HG02885 (cell line): ENCODE results near the gene KMT2D.
A peak's percentile ranks its signal among the peaks of the same experiment; 100 is the strongest.

Experiments
- ATAC-seq: cut with Tn5 transposase; IDR thresholded peaks from one replicate; pipeline ENCODE4 v1.9.1; 2021; ENCODE audit warnings: mild to moderate bottlenecking; ENCODE audit not compliant: unreplicated experiment, poor library complexity

KMT2D gene

DNA sequence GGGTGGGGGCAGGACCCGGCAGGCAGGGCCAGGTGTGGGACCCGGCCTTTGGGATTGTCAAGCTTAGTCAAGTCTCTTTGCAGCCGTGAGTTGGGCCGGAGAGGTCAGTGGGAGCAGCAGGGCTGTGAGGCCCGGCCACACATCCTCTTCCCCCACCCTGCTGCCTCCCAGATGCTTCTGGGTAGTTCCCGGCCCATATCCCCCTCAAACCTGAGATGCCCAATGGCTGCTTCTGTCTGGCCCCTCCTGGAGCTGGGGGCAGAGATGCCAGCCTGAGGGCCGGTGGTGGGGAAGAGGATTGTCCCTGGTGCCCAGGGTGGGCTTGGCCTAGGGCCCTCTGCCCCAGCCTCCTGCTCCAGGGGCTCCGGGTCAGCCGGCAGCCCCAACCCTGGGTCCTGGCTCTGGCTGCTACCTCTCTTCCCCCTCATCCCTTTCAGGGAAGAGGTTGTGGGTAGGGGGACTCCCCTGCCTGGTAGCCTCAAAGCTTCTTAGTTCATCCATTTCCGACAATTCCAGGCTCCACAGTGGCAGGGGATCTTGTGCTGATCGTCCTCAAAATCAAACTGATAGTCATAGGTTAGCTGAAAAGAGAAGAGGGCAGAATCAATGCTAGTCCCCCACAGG is 39.2 kb downstream of the KMT2D start:
- no peak for ATAC-seq

GRCh38 chr12:49020441-49020840 is 40.2 kb downstream of the KMT2D start:
- no peak for ATAC-seq

- ATAC-seq = no peak
These were observed 40.9 kb downstream of the KMT2D start for GRCh38 chr12:49019443-49020324.

DNA sequence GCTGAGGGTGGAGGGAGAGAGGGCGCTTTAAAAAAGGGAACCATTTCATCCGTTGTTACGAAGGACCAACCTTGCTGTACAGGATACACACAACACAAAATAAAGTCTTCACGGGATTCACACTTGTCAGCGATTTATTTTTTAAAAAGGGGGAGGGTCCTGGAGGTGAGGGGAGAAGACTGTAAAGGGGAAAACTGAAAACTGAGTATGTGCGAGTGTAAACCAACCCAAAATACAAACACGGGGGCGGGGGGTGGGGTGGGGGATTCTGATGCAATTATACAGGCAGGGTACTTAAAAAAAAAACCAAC is 41.5 kb downstream of the KMT2D start:
- ATAC-seq = no peak

DNA sequence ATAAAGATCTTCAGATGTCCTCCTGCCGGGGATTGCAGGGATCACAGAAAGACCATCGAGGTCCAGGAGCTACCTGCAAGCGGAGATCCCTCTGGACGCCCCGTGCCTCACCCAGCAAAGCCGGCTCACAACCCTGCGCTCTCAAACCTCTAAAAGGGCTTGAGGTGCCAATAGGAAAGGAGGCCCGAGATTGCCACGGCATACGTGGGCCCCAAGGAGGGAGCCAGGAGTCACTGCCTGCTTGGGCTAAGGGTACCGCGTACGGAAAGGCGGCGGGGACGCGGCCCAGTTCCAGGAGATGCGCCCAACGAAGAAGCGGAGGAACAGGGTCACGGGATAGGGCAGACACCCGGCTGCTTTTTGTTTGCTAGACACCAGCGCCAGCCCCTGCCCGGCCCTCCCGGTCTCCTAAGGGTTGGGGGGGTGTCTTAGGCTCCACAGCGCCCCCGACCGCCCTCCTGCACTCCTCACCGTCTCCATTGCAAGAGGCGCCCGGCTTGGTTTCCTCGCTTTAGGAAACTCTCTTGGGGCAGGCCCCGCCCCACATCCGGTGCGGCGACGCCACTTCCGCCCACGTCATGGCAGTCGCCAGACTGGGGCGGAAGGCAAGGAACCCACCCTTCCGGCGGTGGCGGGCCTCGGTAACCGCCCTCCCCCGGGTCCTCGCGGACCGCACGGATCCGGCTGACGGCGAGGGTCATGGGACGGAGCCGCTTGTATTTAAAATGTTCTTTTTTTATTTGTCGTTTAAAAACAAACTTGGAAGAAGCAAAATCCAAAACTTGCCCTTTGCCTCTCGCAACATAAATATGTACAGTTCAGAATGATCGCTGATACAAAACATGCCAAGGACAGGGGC is 42.1 kb downstream of the KMT2D start, which contains the start of gene PRKAG1:
TSS of gene PRKAG1 (minus strand) at position 516 of the 859 bp plus-strand sequence. CDS start at position 480, 36 bp downstream.
- ATAC-seq = peak; percentile 92

DNA sequence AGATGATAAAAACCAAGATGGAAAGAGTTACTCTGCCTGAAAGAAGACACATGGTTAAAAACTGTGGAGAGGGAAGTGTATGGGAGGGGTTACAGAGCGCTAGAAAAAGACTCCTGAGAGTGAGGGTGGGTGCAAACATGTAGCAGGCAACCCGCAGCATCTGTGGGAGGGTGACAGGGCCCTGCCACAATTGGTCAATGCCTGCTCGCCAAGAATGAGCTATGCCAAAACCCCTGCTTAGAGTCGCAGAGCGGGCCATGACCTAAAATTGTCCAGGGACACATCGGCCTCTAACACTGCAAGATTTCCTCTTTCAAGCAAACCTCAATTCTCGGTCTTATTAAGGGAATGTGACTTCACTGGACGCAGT is 42.7 kb downstream of the KMT2D start:
- ATAC-seq = peak; percentile 19

DNA sequence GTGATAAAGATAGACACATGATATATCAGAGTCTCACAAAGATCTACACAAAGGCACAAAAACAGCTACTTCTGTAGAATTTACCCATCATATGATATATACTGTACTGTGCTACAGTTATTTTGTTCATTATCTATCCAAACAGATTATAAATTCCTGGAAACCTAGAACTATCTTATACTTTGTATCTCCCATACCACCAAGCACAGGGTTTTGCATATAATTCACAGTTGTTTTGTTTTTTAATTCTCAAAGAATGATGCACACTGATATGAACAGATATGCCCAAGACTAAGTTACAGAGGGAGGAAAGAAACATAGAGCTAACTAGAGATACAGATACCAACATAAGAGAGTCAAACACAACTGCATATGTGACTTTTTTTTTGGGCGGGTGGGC is 45.4 kb downstream of the KMT2D start:
- no peak for ATAC-seq

DNA sequence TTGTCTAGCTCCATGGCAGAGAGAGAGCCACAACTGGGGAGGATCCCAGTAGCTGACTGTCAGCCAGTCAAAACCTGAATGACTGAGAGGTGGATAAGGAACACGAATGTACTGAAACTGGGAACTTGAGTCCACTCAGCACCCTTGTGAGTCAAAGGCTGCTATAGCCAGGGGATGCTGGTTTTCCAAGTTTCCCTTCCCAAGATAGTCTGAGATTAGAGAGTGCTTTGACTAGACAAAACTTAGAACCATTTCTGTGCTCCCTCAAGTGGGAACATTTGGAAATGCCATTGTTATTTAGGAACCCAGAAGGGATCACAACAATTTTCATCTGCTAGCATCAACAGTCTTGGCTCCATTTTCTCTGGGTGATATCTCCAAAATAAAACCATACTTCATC is 46.0 kb downstream of the KMT2D start:
- no peak for ATAC-seq

DNA sequence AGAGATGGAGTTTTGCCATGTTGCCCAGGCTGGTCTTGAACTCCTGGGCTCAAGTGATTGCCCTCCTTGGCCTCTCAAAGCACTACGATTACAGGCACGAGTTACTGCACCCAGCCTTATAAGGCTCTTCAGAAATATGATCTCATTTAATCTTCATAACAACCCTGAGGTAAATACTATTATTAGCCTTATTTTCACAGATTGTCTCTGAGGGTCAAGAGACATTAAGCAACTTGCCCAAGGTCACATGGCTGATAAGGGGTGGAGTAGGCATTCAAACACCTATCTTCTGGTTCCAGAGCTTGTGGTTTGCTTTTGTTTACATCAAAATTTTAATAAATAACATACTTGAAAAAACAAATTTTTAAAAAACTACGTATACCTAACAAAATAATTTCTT is 47.2 kb downstream of the KMT2D start:
- ATAC-seq = no peak

DNA sequence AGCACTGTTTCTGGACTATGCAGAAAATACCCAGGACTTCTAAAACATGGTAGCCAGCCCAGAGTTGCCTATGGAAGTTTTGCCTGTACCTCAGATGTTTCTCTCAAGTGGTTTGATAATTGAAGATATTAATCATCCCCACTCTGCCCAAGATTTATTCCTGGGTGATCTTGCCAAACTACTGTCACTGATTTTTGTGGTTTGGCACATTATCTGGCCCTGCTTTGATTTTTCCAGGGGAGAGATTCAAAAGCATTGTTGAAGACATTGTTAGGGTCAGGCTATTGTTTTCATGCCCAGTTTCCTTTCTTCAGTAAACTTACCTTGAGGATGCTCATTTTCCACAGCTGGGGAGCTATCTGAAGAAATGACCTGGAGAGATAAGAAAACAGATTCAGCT is 47.9 kb downstream of the KMT2D start:
- ATAC-seq = no peak
